Calu3 (cell line): ENCODE measurements around the gene KRTAP10-10. TPM values are rescaled to one million over a fixed set of nuclear protein-coding genes. Genes with fewer than 3 reads are reported as not detected.
"Not testable (repeated sequence)": the region's sequence is repeated elsewhere in the genome, so short reads cannot be mapped to it uniquely, and the experiment has no call there.

ENCODE experiments used
- BruUV-seq: library from RNA; stranded (reverse); fragments of 400-500 nt; replicated peaks from 2 replicates; lab custom pipeline; 2021; lab: Mats Ljungman, UMichigan
- CTCF ChIA-PET: fragments of 300-600 bp; sonication (Branson Sonifier 250); formaldehyde crosslinking; loops from one replicate; lab custom pipeline; 2022; ENCODE audit warnings: antibody characterized with exemption; lab: Charles Lee
- DNase-seq: peaks from one replicate; pipeline ENCODE4 v3.0.0; 2022
- H3K27ac Mint-ChIP-seq: one replicate; pipeline ENCODE4 v1.8.0; 2022; ENCODE audit warnings: mixed read lengths; ENCODE audit not compliant: unreplicated experiment
- H3K27me3 Mint-ChIP-seq: one replicate; pipeline ENCODE4 v1.8.0; 2022; ENCODE audit warnings: mixed read lengths; ENCODE audit not compliant: unreplicated experiment
- H3K36me3 Mint-ChIP-seq: one replicate; pipeline ENCODE4 v1.8.0; 2022; ENCODE audit warnings: mild to moderate bottlenecking, moderate library complexity, mixed read lengths; ENCODE audit not compliant: insufficient read depth, unreplicated experiment
- H3K4me1 Mint-ChIP-seq: one replicate; pipeline ENCODE4 v1.8.0; 2022; ENCODE audit warnings: mild to moderate bottlenecking, low read depth, mixed read lengths; ENCODE audit not compliant: unreplicated experiment
- H3K4me3 Mint-ChIP-seq: one replicate; pipeline ENCODE4 v1.8.0; 2022; ENCODE audit warnings: mild to moderate bottlenecking, low read depth, moderate library complexity, mixed read lengths; ENCODE audit not compliant: unreplicated experiment
- H3K9me3 Mint-ChIP-seq: one replicate; pipeline ENCODE4 v1.8.0; 2022; ENCODE audit warnings: low read depth, mixed read lengths; ENCODE audit not compliant: unreplicated experiment
- intact Hi-C: fragments of 100-400 bp; cut with micrococcal nuclease; formaldehyde crosslinking; loops from one replicate; pipeline ENCODE4 v1.10.0; 2022; ENCODE audit not compliant: unreplicated experiment
- total RNA-seq: library from RNA; stranded (reverse); gene quantifications from 2 replicates; pipeline ENCODE4 v1.2.3, GENCODE V29; 2022
- TF ChIP-seq, protein P1 (sequence below): fragments of 200-600 bp; IDR thresholded peaks from one replicate; pipeline ENCODE4 v1.8.0; 2022; ENCODE audit warnings: antibody characterized with exemption; ENCODE audit not compliant: unreplicated experiment

KRTAP10-10 gene
- total RNA-seq, 1 experiment from 2014 or later, result not detected

DNA sequence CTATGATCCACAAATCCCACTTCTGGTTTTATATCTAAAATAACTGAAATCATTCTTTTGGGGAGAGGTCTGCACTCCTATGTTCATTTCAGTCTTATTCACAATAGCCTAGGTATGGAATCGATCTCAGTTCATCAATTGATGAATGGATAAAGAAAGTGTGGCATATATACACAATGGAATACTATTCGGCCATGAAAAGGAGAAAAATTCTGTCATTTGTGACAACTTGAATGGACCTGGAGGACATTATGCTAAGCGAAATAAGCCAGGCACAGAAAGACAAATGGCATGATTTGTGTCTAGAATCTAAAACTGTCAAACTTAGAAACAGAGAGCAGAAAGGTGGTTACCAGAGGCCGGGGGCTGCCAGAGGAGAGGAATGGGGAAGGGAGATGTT is 30.7 kb upstream of the KRTAP10-10 start:
- no peak overlapping the region for H3K4me3 Mint-ChIP-seq
- no peaks in the 10 kb centered on the region for H3K36me3 Mint-ChIP-seq
- H3K4me1 Mint-ChIP-seq, result no peaks in the 10 kb centered on the region
- no TSS peak for BruUV-seq
- no peak for DNase-seq
- TF ChIP-seq, protein P1, sequence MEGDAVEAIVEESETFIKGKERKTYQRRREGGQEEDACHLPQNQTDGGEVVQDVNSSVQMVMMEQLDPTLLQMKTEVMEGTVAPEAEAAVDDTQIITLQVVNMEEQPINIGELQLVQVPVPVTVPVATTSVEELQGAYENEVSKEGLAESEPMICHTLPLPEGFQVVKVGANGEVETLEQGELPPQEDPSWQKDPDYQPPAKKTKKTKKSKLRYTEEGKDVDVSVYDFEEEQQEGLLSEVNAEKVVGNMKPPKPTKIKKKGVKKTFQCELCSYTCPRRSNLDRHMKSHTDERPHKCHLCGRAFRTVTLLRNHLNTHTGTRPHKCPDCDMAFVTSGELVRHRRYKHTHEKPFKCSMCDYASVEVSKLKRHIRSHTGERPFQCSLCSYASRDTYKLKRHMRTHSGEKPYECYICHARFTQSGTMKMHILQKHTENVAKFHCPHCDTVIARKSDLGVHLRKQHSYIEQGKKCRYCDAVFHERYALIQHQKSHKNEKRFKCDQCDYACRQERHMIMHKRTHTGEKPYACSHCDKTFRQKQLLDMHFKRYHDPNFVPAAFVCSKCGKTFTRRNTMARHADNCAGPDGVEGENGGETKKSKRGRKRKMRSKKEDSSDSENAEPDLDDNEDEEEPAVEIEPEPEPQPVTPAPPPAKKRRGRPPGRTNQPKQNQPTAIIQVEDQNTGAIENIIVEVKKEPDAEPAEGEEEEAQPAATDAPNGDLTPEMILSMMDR, result no peak
- CTCF ChIA-PET, result no interaction called here
- H3K27me3 Mint-ChIP-seq, result peaks cover 47% of the 10 kb centered on the region
- H3K9me3 Mint-ChIP-seq, result peaks cover 7% of the 10 kb centered on the region
- H3K27ac Mint-ChIP-seq, result no peak overlapping the region
- intact Hi-C loops, result no loop called here

DNA sequence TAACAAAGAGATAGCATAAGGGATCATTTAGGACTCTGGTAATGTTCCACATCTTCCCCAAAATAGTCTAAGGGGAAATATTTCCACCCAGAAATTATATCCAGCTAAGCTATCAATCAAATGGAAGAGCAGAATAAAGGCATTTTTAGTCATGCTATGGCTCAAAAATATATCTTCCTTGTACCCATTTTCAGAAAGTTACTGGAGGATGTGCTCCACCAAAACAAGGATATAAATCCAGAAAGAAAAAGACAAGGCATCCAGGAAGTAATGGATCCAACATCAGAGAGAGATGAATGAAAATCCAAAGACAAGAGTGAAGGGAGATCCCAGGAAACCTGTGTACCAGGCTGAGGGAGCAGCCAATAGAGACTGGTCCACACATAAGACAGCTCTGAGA is 28.0 kb upstream of the KRTAP10-10 start:
- Mint-ChIP-seq H3K27me3 (peaks cover 54% of the 10 kb centered on the region), H3K4me1 (no peaks in the 10 kb centered on the region), H3K4me3 (no peak overlapping the region), H3K9me3 (peaks cover 10% of the 10 kb centered on the region), H3K36me3 (no peaks in the 10 kb centered on the region), H3K27ac (no peak overlapping the region)
- TF ChIP-seq, protein P1, result no peak
- intact Hi-C loops, result no loop called here
- CTCF ChIA-PET, result no interaction called here
- no TSS peak for BruUV-seq
- no peak for DNase-seq

DNA sequence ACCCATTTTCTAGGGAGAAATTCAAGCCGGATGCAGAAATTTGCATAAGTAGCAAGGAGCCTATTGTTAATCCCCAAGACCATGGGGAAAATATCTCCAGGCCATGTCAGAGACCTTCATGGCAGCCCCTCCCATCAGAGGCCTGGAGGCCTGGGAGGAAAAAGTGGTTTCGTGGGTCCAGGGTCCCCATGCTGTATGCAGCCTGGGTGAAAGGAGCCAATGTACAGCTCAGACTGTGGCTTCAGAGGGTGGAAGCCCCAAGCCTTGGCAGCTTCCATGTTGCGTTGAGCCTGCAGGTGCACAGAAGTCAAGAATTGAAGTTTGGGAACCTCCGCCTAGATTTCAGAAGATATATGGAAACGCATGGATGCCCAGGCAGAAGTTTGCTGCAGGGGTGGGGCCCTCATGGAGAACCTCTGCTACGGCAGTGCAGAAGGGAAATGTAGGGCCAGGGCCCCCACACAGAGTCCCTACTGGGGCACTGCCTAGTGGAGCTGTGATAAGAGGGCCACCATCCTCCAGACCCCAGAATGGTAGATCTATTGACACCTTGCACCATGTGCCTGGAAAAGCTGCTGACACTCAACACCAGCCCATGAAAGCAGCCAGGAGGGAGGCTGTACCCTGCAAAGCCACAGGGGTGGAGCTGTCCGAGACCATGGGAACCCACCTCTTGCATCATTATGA is 26.9 kb upstream of the KRTAP10-10 start:
- BruUV-seq, H3K4me3 Mint-ChIP-seq, CTCF ChIA-PET, intact Hi-C loops, H3K27ac Mint-ChIP-seq, DNase-seq, H3K4me1 Mint-ChIP-seq, H3K36me3 Mint-ChIP-seq: not testable (repeated sequence)
- Mint-ChIP-seq H3K27me3 (peaks cover 43% of the 10 kb centered on the region), H3K9me3 (peaks cover 10% of the 10 kb centered on the region)

DNA sequence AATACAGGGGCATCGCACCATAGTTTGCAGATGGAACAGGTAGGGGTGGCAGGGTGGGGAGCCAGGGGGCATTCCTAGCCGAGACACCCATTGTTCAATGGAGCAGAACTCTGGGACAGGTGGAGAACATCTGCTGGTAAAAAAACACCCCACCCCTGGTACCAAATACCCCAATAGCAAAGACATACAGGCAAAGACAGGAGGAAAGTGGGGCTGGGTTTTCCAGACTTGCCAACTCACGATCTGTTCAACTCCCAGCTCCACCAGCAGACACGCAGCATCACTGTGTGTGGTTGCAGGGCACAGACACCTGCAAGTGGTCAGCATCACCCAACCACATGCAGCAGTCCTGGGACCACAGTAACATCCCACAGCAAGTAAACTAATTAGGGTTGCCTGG is 25.6 kb upstream of the KRTAP10-10 start:
- intact Hi-C loops, result no loop called here
- peaks cover 41% of the 10 kb centered on the region for H3K27me3 Mint-ChIP-seq

More for the DNA sequence above, 25.6 kb upstream of the KRTAP10-10 start:
- DNase-seq, result no peak
- TF ChIP-seq, protein P1, result no peak
- Mint-ChIP-seq H3K4me1 (no peaks in the 10 kb centered on the region), H3K9me3 (peaks cover 10% of the 10 kb centered on the region), H3K27ac (no peak overlapping the region), H3K4me3 (no peak overlapping the region), H3K36me3 (no peaks in the 10 kb centered on the region)
- BruUV-seq, result no TSS peak
- CTCF ChIA-PET, result no interaction called here
